HG03045 (cell line): ENCODE data around the gene FCRL6.
A peak's percentile ranks its signal among the peaks of the same experiment; 100 is the strongest.

Experiments used
- ATAC-seq: cut with Tn5 transposase; IDR thresholded peaks from one replicate; pipeline ENCODE4 v1.9.1; 2021; ENCODE audit warnings: mild to moderate bottlenecking, moderate library complexity; ENCODE audit not compliant: unreplicated experiment

Gene FCRL6

GRCh38 chr1:159799446-159799985 is 2.6 kb upstream of the FCRL6 start:
- no peak for ATAC-seq

- no peak for ATAC-seq
Observed at GRCh38 chr1:159800177-159800930, 1.8 kb upstream of the FCRL6 start.

DNA sequence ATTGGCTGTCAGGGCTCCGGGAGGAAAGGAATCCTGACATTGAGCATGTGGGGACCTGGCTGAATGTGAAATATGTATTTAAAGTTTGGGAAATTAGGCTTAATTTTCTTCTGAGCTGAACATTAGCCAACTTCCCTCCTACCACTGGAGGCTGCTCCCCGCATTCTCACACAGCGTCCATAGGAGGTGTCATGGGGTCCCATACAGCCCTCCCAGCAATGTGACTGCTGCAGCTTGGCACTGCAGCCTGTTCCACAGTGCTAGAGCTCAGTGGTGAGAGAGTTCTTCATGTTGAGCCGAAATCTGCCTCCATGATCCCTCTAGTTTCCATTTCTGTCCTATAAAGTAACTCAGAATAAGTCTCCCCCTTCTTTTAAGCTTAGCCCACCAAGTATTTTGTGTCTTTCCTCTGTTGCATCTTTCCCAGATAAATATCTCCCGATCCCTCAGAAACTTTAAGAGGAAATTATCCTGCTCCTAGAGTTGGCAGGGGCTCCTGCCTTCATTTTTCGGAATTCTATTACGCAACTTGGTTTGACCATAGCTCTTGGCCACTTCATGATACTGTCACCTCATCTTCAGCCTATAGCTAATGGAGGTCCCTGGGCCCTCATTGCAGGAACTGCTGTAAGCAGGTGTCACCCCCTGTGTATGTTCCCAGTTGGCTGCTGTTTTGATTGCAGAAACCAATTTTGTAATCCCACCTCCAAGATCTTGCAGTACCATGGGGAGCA is 2.0 kb downstream of the FCRL6 start:
- no peak for ATAC-seq

- no peak for ATAC-seq
Observed at GRCh38 chr1:159804924-159805323, 2.8 kb downstream of the FCRL6 start.

- ATAC-seq, result no peak
Observed at GRCh38 chr1:159815926-159816325, 13.8 kb downstream of the FCRL6 start.

DNA sequence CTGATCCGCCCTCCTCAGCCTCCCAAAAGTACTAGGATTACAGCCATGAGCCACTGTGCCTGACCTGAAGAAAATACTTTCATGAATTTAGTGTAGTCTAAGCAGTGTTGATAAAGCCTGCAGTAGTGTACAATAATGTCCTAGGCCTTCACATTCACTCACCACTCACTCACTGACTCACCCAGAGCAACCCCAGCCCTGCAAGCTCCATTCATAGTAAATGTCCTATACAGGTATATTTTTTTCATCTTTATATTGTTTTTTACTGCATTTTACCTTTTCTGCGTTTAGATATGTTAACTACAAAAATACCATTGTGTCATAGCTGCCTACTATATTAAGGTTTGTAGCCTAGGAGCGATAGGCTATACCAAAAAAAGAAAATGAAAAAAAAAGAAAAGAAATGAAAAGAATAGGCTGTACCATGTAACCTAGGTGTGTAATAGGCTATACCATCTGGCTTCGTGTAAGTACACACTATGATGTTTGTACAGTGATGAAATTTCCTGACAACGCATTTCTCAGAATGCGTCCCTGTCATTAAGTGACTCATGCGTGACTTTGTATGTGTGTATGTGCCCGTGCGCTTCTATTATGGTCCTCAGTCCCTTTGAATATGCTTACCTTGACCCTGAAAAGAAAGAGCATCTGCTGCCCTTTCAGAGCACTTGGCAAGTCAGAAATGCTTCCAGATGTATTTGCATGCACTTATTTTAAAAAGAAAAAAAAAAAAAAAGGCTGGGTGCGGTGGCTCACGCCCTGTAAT is 15.3 kb downstream of the FCRL6 start:
- ATAC-seq, result no peak

DNA sequence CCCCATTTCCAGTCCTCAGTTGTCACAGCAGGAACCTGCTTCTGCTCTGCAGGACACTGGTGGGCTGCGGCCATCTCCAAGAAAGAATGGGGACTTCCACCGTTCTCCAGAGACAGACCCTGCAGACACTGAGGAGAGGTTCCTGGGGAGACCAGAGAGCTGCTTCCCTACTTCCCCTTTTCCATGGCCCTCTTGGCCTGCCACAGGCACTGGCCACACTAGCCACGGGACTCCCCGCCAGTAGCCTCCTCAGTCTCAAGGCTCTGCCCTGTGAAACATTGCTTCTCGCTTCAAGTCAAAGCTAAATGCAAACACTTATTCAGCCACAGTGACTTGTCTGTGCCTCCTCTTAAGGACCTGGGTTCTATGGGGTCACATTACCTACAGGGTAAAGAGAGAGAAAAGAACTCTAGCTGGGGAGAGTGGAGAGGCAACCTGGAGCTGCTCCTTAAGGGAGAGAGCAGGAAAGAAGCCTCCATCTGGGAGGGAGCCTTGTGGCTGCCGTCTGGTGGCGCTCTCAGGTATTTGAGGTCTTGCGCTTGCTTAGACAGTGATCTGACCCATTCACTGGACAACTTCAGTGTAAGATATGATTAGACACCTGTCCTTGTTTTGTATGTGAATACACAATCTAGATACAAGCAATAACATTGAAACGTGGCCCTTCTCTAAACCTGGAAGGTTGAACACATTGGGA is 19.2 kb downstream of the FCRL6 start:
- peak; percentile 61 for ATAC-seq

- no peak for ATAC-seq
Observed at GRCh38 chr1:159823406-159823805, 21.2 kb downstream of the FCRL6 start.

- no peak for ATAC-seq
Observed at GRCh38 chr1:159825564-159825963, 23.4 kb downstream of the FCRL6 start.

- no peak for ATAC-seq
Observed at GRCh38 chr1:159826441-159827101, 24.4 kb downstream of the FCRL6 start, which contains the start of gene SLAMF8. SLAMF8 (plus strand) TSS chr1:159826873; CDS start chr1:159826899, 26 bp downstream.

DNA sequence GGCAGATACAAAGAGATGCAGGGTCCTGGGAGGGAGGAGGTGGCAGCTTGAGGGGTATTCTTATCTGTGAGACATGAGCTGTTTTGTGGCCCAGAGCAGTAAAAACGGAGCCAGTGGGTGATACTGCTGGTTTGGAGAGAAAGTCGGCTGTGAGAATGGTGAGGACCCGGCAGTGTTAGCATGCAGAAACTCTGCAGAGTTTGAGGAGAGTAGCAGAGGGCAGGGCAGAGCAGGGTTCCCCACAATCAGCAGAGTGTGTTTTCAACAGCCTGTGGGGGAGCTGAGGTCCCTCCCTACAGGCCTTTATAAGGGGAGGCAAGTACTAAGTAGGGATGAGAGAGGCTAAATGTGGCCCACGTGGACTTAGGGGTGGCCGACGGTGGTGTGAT is 24.9 kb downstream of the FCRL6 start:
- no peak for ATAC-seq

- ATAC-seq, result no peak
Observed at GRCh38 chr1:159827549-159827948, 25.4 kb downstream of the FCRL6 start.

DNA sequence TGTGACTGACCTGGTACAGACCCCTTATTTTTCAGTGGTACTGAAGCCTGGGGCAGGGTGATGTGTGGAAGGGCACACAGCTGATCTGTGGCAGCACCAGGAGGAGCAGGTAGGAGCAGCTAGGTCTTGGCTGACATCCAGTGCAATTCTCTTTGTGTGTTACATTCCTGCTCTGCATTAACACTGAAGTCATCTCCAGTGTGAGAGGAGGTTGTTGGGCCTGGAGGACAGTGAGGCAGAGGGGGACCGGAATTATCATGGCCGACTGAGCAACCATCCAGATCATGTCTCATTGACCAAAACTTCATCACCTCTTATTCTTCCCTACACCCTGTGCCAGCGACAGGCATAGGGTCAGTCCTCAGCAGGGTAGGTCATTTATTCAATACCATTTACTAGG is 26.0 kb downstream of the FCRL6 start:
- ATAC-seq, result no peak

GRCh38 chr1:159828581-159829272 is 26.6 kb downstream of the FCRL6 start:
- ATAC-seq, result no peak

DNA sequence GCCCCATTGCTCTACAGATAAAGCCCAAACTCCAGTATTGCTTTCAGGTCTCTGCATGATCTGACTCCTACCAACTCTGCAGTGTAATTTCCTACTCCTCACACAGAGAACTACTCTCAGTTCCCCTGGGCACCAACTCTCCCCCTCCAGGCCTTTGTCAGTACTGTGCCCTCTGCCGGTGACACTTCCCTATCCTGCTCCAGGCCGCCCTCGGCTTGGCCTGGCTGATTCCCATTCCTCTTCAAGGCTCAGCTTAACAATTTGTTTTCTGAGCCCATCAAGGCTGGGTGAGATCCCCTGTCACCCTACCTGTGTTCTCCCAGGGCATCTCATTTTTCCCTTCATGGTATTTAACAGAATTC is 27.1 kb downstream of the FCRL6 start:
- peak; percentile 49 for ATAC-seq

GRCh38 chr1:159829822-159830465 is 27.8 kb downstream of the FCRL6 start:
- no peak for ATAC-seq

DNA sequence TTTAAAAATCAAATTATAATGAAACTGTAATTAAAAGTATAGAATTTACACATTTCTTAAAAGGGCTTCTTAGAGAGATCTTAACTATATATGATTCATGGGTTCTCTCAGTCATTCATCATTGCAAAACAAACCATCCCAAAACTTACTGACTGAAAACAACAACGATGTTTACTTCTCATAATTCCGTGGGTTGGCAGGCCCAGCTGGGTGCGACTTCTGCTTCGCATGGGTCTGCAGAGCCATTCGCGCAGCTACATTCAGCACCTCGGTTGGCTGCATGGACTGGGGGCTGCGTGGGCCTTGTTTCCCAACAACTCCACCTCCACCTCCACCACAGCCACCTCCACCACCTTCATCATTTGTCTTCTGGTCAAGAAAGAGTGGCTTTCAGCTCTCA is 28.6 kb downstream of the FCRL6 start:
- no peak for ATAC-seq

DNA sequence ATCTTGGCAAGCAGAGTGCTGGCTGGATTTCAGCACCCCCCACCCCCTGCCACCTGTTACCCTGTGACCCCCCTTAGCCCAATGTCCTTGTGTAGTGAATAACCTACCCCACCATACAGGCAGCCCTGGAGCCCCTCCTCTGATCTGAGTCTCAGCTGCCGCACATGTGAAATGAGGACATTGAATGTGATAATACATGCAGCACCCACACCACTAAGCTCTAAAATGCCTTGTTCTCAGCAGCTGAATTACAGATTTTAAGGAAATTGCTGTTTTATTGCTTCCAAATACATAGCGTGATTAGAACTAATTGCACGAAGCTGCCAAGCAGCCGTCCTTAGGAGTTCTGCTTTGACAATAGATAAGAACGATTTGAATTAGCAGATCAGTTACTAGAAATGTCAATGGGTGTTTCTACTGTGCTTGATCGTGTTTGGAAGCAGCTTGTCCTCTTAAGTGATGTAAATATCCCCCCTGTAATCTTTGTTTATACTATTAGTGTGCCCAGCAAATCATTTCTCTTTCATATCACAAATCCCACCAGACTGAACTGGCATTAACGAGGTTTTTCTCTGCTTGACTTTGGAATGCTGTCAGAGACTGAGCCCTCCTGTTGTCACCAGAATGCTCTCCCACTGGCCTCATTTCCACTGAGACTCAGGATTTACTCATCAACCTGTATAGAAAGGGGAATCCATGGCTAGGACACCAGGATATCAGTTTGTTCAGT is 29.4 kb downstream of the FCRL6 start:
- no peak for ATAC-seq

DNA sequence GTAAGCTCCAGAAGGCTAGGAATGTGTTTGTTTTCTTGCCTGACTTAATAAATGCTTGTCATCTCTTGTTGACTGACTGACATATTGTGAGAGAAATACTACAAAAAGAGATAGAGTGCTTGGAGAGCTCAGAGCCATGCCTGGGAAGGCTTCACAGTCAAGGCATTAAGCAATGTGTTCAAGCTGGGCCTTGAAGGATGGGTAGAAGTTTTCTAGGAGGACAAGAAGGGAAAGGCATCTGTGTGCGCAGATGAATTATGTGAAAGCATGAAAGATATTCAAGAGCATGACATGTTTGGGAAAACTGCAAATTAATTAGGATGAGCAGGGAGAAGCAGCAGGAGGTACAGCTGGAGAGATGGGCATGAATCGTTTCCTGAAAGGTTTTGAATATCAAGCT is 30.1 kb downstream of the FCRL6 start:
- no peak for ATAC-seq
